DND-41 (cell line): ENCODE data around the gene SLC5A11.
"Not testable (repeated sequence)": the region's sequence is repeated elsewhere in the genome, so short reads cannot be mapped to it uniquely, and the experiment has no call there.

Experiments used
- ATAC-seq: fragments of 200-7000 bp; cut with Tn5 transposase; 3 replicates; pipeline ENCODE4 v1.9.1; 2021; ENCODE audit warnings: low read depth; ENCODE audit not compliant: insufficient read depth
- DNase-seq: peaks from one replicate; pipeline ENCODE4 v3.0.0-alpha.2; 2020
- H2AFZ ChIP-seq: 2 replicates; pipeline ENCODE4 v1.6.0; 2012; ENCODE audit warnings: low read depth, low read length
- H3K27ac ChIP-seq: 2 replicates; pipeline ENCODE4 v1.5.1; 2012; ENCODE audit warnings: low read length, inconsistent platforms
- H3K27me3 ChIP-seq: fragments of 200-600 bp; sonication (generic); 2 replicates; pipeline ENCODE4 v1.6.0; 2012; ENCODE audit warnings: low read length, mild to moderate bottlenecking, inconsistent platforms; ENCODE audit not compliant: insufficient read depth, poor library complexity
- H3K36me3 ChIP-seq: 2 replicates; pipeline ENCODE4 v1.5.1; 2012; ENCODE audit warnings: low read length, inconsistent platforms; ENCODE audit not compliant: insufficient read depth
- H3K4me1 ChIP-seq: 2 replicates; pipeline ENCODE4 v1.5.1; 2012; ENCODE audit warnings: mild to moderate bottlenecking, low read length; ENCODE audit not compliant: insufficient read depth
- H3K4me2 ChIP-seq: 2 replicates; pipeline ENCODE4 v1.6.0; 2012; ENCODE audit warnings: mild to moderate bottlenecking, moderate library complexity, low read length, inconsistent platforms; ENCODE audit not compliant: insufficient read depth
- H3K4me3 ChIP-seq, 2 experiments: fragments of 200-600 bp in 1 of 2; shearing (Covaris generic) in 1 of 2; 2 replicates each; pipeline ENCODE4 v1.5.1; 2012 to 2016; ENCODE audit warnings: inconsistent platforms in 2 of 2, low read length in 2 of 2, mild to moderate bottlenecking in 2 of 2, low read depth in 1 of 2, moderate library complexity in 1 of 2
- H3K79me2 ChIP-seq: 2 replicates; pipeline ENCODE4 v1.6.0; 2012; ENCODE audit warnings: low read length, inconsistent platforms; ENCODE audit not compliant: insufficient read depth
- H3K9ac ChIP-seq: 2 replicates; pipeline ENCODE4 v1.6.0; 2012; ENCODE audit warnings: low read depth, mild to moderate bottlenecking, inconsistent platforms, low read length, moderate library complexity
- H3K9me3 ChIP-seq: 2 replicates; pipeline ENCODE4 v1.5.1; 2012; ENCODE audit warnings: low read length, moderate library complexity, mild to moderate bottlenecking, inconsistent platforms; ENCODE audit not compliant: insufficient read depth, severe bottlenecking
- H4K20me1 ChIP-seq: 2 replicates; pipeline ENCODE4 v1.6.0; 2012; ENCODE audit warnings: low read length; ENCODE audit not compliant: insufficient read depth
- EZH2 ChIP-seq: IDR thresholded peaks from 3 replicates; pipeline ENCODE4 v1.6.1; 2012; ENCODE audit warnings: borderline replicate concordance, low read depth, mild to moderate bottlenecking, moderate library complexity, low read length, inconsistent platforms; ENCODE audit not compliant: severe bottlenecking
- TF ChIP-seq, protein P1 (sequence below): IDR thresholded peaks from 2 replicates; pipeline ENCODE4 v1.5.1; 2012; ENCODE audit warnings: borderline replicate concordance, low read length, moderate library complexity, mild to moderate bottlenecking; ENCODE audit not compliant: poor library complexity, severe bottlenecking; ENCODE audit errors: extremely low read depth

SLC5A11 gene

GRCh38 chr16:24855678-24856077 is 9.9 kb downstream of the SLC5A11 start:
- 0 out of 2 replicates have a peak, but pooled peaks cover 2% of the 10 kb centered on the region for H4K20me1 ChIP-seq
- no peak overlapping the region for H3K4me2 ChIP-seq
- no peak for DNase-seq
- no peak for TF ChIP-seq EZH2
- TF ChIP-seq, protein P1, sequence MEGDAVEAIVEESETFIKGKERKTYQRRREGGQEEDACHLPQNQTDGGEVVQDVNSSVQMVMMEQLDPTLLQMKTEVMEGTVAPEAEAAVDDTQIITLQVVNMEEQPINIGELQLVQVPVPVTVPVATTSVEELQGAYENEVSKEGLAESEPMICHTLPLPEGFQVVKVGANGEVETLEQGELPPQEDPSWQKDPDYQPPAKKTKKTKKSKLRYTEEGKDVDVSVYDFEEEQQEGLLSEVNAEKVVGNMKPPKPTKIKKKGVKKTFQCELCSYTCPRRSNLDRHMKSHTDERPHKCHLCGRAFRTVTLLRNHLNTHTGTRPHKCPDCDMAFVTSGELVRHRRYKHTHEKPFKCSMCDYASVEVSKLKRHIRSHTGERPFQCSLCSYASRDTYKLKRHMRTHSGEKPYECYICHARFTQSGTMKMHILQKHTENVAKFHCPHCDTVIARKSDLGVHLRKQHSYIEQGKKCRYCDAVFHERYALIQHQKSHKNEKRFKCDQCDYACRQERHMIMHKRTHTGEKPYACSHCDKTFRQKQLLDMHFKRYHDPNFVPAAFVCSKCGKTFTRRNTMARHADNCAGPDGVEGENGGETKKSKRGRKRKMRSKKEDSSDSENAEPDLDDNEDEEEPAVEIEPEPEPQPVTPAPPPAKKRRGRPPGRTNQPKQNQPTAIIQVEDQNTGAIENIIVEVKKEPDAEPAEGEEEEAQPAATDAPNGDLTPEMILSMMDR, result no peak
- H3K27me3 ChIP-seq, result no peaks in the 10 kb centered on the region
- no peaks in the 10 kb centered on the region for H3K36me3 ChIP-seq
- H3K4me3 ChIP-seq, result no peak overlapping the region
- H2AFZ ChIP-seq, result no peak overlapping the region
- no peak overlapping the region for H3K9ac ChIP-seq
- ATAC-seq, result no peak
- no peaks in the 10 kb centered on the region for H3K4me1 ChIP-seq
- H3K27ac ChIP-seq, result no peak overlapping the region
- H3K79me2 ChIP-seq, result no peaks in the 10 kb centered on the region
- no peaks in the 10 kb centered on the region for H3K9me3 ChIP-seq

DNA sequence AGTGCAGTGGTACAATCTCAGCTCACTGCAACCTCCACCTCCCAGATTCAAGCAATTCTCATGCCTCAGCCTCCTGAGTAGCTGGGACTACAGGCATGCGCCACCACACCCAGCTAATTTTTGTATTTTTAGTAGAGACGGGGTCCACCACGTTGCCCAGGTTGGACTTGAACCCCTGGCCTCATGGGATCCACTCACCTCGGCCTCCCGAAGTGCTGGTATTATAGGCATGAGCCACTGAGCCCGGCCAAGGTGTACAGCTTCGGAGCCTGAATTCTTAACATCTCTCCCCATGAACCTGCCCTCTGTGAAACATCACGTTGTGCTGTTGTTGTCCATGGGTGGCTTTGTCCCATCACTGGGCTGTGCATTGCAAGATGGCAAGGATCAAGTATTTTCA is 11.1 kb downstream of the SLC5A11 start:
- not testable (repeated sequence) for H3K9ac ChIP-seq, H2AFZ ChIP-seq, H3K4me1 ChIP-seq, H3K36me3 ChIP-seq, ATAC-seq, H3K27me3 ChIP-seq, H3K27ac ChIP-seq, DNase-seq, H3K79me2 ChIP-seq, H4K20me1 ChIP-seq, H3K4me2 ChIP-seq, H3K9me3 ChIP-seq, H3K4me3 ChIP-seq

- 0 out of 2 replicates have a peak, but pooled peaks cover 2% of the 10 kb centered on the region for H4K20me1 ChIP-seq
- H3K27me3 ChIP-seq, result no peaks in the 10 kb centered on the region
- TF ChIP-seq, protein P1, result no peak
- no peak for TF ChIP-seq EZH2
- no peaks in the 10 kb centered on the region for H3K79me2 ChIP-seq
- ATAC-seq, result peak; percentile 83
- no peak overlapping the region for H3K9ac ChIP-seq
- DNase-seq, result peak; percentile 74
- no peak overlapping the region for H3K4me3 ChIP-seq
- H3K4me1 ChIP-seq, result no peaks in the 10 kb centered on the region
- no peak overlapping the region for H3K27ac ChIP-seq
- H3K4me2 ChIP-seq, result no peak overlapping the region
- no peaks in the 10 kb centered on the region for H3K36me3 ChIP-seq
- no peak overlapping the region for H2AFZ ChIP-seq
- no peaks in the 10 kb centered on the region for H3K9me3 ChIP-seq
These were observed 12.7 kb downstream of the SLC5A11 start for GRCh38 chr16:24858219-24859041.

DNA sequence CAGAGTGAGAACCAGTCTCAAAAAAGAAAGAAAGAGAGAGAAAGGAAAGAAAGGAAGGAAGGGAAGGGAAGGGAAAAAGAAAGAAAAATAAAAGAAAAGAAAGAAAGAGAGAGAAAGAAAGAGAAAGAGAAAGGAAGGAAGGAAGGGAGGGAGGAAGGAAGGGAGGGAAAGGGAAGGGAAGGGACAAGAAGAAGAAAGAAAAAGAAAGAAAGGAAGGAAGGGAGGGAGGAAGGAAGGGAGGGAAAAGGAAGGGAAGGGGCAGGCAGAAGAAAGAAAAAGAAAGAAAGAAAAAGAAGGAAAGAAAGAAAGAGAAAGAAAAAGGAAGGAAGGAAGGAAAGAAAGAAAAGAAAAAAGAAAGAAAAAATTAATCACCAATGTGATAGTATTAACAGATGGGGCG is 15.7 kb downstream of the SLC5A11 start:
- H3K27ac ChIP-seq, result no peak overlapping the region

More for the DNA sequence above, 15.7 kb downstream of the SLC5A11 start:
- ATAC-seq (no peak), DNase-seq (no peak)
- TF ChIP-seq EZH2, result no peak
- TF ChIP-seq, protein P1, result no peak
- no peak overlapping the region for H2AFZ ChIP-seq
- no peaks in the 10 kb centered on the region for H3K36me3 ChIP-seq
- no peaks in the 10 kb centered on the region for H3K4me1 ChIP-seq
- H3K27me3 ChIP-seq, result no peaks in the 10 kb centered on the region
- 0 out of 2 replicates have a peak, but pooled peaks cover 2% of the 10 kb centered on the region for H4K20me1 ChIP-seq
- no peak overlapping the region for H3K4me2 ChIP-seq
- H3K9me3 ChIP-seq, result peaks cover 3% of the 10 kb centered on the region
- H3K9ac ChIP-seq, result no peak overlapping the region
- no peak overlapping the region for H3K4me3 ChIP-seq
- H3K79me2 ChIP-seq, result no peaks in the 10 kb centered on the region
